ENCODE results near the gene RAB11FIP3.

RAB11FIP3 gene

DNA sequence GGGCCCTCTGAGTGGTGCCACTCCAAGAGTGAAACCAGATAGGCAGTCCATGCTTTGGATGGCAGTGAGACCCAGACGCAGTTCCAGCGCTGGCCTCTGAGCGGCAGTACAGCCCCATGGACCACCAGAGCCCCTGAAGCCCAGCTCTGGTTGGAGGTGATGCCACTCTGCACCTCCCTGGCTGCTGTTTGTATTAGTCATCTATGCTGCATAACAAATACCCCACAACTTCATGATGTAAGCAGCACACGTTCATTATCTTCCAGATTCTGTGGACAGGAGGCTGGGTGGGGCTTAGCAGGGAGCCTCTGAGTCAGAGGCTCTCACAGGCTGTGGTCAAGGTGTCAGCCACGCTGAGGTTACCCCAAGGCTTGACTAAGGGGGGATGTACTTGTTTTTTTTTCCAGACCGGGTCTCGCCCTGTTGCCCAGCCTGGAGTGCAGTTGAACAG is 33.5 kb upstream of the RAB11FIP3 start:
- DNase-seq, result peak; percentile 79
- no peak overlapping the region for H3K4me3 ChIP-seq (ENCODE audit: low read depth, low read length)
- H3K9me3 ChIP-seq (ENCODE audit: severe bottlenecking), result peaks cover 4% of the 10 kb centered on the region
- no peaks in the 10 kb centered on the region for H3K27me3 ChIP-seq (ENCODE audit: insufficient read depth, low read depth, severe bottlenecking)
- no peaks in the 10 kb centered on the region; the same call in 1 of the 2 replicates for H3K36me3 ChIP-seq
- TF ChIP-seq, protein P1, sequence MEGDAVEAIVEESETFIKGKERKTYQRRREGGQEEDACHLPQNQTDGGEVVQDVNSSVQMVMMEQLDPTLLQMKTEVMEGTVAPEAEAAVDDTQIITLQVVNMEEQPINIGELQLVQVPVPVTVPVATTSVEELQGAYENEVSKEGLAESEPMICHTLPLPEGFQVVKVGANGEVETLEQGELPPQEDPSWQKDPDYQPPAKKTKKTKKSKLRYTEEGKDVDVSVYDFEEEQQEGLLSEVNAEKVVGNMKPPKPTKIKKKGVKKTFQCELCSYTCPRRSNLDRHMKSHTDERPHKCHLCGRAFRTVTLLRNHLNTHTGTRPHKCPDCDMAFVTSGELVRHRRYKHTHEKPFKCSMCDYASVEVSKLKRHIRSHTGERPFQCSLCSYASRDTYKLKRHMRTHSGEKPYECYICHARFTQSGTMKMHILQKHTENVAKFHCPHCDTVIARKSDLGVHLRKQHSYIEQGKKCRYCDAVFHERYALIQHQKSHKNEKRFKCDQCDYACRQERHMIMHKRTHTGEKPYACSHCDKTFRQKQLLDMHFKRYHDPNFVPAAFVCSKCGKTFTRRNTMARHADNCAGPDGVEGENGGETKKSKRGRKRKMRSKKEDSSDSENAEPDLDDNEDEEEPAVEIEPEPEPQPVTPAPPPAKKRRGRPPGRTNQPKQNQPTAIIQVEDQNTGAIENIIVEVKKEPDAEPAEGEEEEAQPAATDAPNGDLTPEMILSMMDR (IDR thresholded peaks at IDR 0.05; ENCODE audit: low read depth, low read length), result peak; percentile 99
- H3K27ac ChIP-seq, result no peak overlapping the region

DNA sequence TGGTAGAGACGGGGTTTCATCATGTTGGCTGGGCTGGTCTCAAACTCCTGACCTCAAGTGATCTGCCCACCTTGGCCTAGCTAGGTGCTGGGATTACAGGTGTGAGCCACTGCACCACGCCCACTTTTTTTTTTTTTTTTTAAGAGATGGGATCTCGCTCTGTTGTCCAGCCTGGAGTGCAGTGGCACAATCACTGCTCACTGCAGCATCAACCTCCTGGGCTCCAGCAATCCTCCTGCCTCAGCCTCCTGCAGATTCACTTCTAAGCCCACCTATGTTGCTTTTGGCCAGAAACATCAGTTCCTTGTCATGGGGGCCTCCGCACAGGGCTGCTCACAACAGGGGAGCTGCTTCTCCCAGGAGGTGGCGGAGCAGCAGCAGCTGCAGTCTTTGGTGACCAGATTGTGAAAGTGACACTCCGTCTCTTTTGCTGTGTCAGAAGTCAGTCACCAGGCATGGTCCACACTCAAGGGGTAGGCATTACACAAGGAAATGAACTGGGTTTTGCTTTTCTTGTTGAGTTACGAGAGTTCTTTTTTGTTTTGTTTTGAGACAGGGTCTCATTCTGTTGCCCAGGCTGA is 32.9 kb upstream of the RAB11FIP3 start:
- Histone ChIP-seq H3K27ac (no peak overlapping the region), H3K9me3 (ENCODE audit: severe bottlenecking) (peaks cover 4% of the 10 kb centered on the region), H3K36me3 (no peaks in the 10 kb centered on the region; the same call in 1 of the 2 replicates), H3K27me3 (ENCODE audit: insufficient read depth, low read depth, severe bottlenecking) (no peaks in the 10 kb centered on the region), H3K4me3 (ENCODE audit: low read depth, low read length) (no peak overlapping the region)
- no peak for DNase-seq
- TF ChIP-seq, protein P1 (IDR thresholded peaks at IDR 0.05; ENCODE audit: low read depth, low read length), result 0 out of 2 replicates have a peak, but pooled peaks have one; percentile 20

DNA sequence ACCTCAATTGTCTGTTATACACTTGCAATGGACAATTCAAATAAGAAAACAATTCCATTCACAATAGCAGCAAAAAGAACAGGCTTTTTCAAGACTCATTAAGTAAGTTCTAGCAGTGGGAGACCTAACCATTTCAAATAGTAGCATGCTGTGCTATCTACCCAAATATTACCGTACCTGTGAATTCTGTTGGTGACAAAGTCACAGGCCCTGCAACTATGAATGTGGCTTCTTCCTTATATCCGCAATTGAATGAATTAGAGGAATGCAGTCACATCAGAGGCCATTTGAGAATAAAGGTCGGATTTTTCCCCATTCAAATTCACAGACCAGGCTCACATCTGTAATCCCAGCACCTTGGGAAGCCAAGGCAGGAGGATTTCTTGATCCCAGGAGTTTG is 29.2 kb upstream of the RAB11FIP3 start:
- TF ChIP-seq, protein P1 (IDR thresholded peaks at IDR 0.05; ENCODE audit: low read depth, low read length), result no peak
- no peak for DNase-seq
- H3K27ac ChIP-seq, result peak overlapping the region; percentile 79

DNA sequence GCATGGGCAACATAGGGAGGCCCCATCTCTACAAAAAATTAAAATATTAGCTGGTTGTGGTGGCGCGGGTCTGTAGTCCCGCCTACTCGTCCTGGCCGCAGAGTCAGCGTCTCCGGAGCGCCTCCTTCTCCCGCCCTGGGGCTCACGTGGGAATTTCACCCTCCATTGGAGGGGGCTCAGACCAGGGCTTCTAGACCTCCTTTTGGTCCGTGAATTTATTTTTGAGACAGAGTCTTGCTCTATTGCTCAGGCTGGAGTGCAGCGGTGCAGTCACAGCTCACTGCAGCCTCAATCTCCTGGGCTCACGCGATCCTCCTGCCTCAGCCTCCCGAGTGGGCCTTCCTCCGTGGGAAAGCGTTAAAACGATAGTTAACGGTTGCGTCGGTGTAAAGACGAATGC is 28.8 kb upstream of the RAB11FIP3 start:
- DNase-seq, result peak; percentile 78
- Histone ChIP-seq H3K36me3 (peaks cover 30% of the 10 kb centered on the region), H3K27ac (peak overlapping the region; percentile 79), H3K4me3 (ENCODE audit: low read depth, low read length) (peak overlapping the region; percentile 84), H3K9me3 (ENCODE audit: severe bottlenecking) (peaks cover 4% of the 10 kb centered on the region), H3K27me3 (ENCODE audit: insufficient read depth, low read depth, severe bottlenecking) (no peaks in the 10 kb centered on the region)
- TF ChIP-seq, protein P1 (IDR thresholded peaks at IDR 0.05; ENCODE audit: low read depth, low read length), result no peak

More for the DNA sequence above, 29.2 kb upstream of the RAB11FIP3 start:
- Histone ChIP-seq H3K4me3 (ENCODE audit: low read depth, low read length) (peak overlapping the region; percentile 84), H3K27me3 (ENCODE audit: insufficient read depth, low read depth, severe bottlenecking) (no peaks in the 10 kb centered on the region), H3K9me3 (ENCODE audit: severe bottlenecking) (peaks cover 4% of the 10 kb centered on the region), H3K36me3 (peaks cover 30% of the 10 kb centered on the region)

DNA sequence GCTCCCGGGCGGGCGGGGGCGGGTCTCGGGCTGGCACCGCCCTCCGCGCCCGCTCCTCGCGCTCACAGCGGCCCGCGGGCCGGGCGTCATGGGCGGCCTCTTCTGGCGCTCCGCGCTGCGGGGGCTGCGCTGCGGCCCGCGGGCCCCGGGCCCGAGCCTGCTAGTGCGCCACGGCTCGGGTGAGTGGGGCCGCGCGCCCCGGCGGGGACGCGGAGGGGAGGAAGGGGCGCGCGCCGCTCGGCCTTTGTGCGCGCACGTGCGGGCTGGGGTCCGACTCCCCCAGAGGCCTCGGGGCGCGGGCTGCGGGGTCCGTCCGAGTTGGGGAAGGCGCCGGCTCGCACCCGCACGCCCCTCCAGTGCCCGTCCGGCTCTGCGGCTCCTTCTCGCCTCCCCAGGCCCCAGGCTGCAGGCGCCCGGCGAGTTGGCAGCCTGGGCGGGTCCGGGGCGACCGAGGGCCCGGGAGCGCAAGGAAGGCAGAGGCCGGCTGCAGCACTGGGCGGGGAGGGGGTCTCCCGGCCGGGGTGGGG is 28.3 kb upstream of the RAB11FIP3 start, which contains the start of gene NME4:
TSS of gene NME4 (plus strand) at position 65 of the 527 bp plus-strand sequence. CDS start at position 89, 24 bp downstream.
- H3K36me3 ChIP-seq, result peaks cover 30% of the 10 kb centered on the region
- TF ChIP-seq, protein P1 (IDR thresholded peaks at IDR 0.05; ENCODE audit: low read depth, low read length), result no peak
- H3K4me3 ChIP-seq (ENCODE audit: low read depth, low read length), result peak within 1 kb of the TSS; percentile 84
- no peaks in the 10 kb centered on the region for H3K9me3 ChIP-seq (ENCODE audit: severe bottlenecking)
- no peak for DNase-seq
- peak within 1 kb of the TSS; percentile 97 for H3K27ac ChIP-seq
- H3K27me3 ChIP-seq (ENCODE audit: insufficient read depth, low read depth, severe bottlenecking), result no peaks in the 10 kb centered on the region
